Measurements from ENCODE around the gene WDR7.

Gene WDR7

GRCh38 chr18:56789004-56789888, 138.1 kb downstream of the WDR7 start:
- Histone ChIP-seq H3K36me3 (ENCODE audit: control insufficient read depth, insufficient read depth, low read length) (no peaks in the 10 kb centered on the region), H3K4me3 (ENCODE audit: low read length) (no peak overlapping the region), H3K27me3 (ENCODE audit: control insufficient read depth, insufficient read depth, low read length) (no peaks in the 10 kb centered on the region), H3K4me1 (ENCODE audit: control insufficient read depth, insufficient read depth, low read length) (no peaks in the 10 kb centered on the region), H3K9me3 (ENCODE audit: control insufficient read depth, low read length) (no peaks in the 10 kb centered on the region), H3K9ac (ENCODE audit: low read length) (no peak overlapping the region)

DNA sequence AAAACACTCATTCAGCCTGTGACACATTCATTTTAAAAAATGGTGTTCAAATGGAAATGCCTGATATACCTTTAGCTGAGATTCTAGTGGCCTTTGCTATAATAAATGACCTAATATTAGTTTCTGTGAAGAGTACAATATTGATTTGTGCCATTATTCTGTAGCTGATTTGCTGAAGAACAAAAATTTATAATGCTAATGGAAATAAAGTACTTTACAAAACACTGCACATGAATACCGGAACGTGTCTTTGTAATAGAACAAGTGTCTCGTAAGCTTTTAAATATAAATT, 138.7 kb downstream of the WDR7 start:
- no peaks in the 10 kb centered on the region for H3K36me3 ChIP-seq (ENCODE audit: control insufficient read depth, insufficient read depth, low read length)
- H3K4me3 ChIP-seq (ENCODE audit: low read length): no peak overlapping the region
- H3K27me3 ChIP-seq (ENCODE audit: control insufficient read depth, insufficient read depth, low read length): no peaks in the 10 kb centered on the region
- H3K9ac ChIP-seq (ENCODE audit: low read length): no peak overlapping the region
- H3K4me1 ChIP-seq (ENCODE audit: control insufficient read depth, insufficient read depth, low read length): no peaks in the 10 kb centered on the region
- H3K9me3 ChIP-seq (ENCODE audit: control insufficient read depth, low read length): no peaks in the 10 kb centered on the region

- Histone ChIP-seq H3K9me3 (ENCODE audit: control insufficient read depth, low read length) (no peaks in the 10 kb centered on the region), H3K4me3 (ENCODE audit: low read length) (no peak overlapping the region)
Measured at GRCh38 chr18:56795381-56795780, 144.2 kb downstream of the WDR7 start.

DNA sequence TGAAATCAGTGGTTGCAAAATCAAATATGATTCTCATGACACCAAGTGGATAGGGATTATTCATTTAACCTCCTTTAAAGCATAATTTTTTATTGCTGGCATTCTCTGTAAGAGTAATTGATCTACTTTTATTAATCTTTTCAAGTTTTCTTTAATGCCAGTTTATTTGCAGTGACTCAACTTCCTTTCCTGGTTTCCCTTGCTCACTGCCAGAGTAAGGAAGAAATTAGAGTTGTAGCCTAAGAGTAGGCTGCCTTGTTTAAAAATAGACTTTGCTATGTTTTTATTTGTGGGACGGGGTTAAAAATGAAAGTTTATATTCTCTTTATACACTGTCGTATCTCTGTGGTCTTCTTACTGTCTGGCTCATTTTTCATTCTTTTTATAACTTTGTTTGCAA, 148.6 kb downstream of the WDR7 start:
- Histone ChIP-seq H3K27me3 (ENCODE audit: control insufficient read depth, insufficient read depth, low read length) (no peaks in the 10 kb centered on the region), H3K9ac (ENCODE audit: low read length) (no peak overlapping the region), H3K4me1 (ENCODE audit: control insufficient read depth, insufficient read depth, low read length) (no peaks in the 10 kb centered on the region), H3K4me3 (ENCODE audit: low read length) (no peak overlapping the region), H3K9me3 (ENCODE audit: control insufficient read depth, low read length) (no peaks in the 10 kb centered on the region), H3K36me3 (ENCODE audit: control insufficient read depth, insufficient read depth, low read length) (no peaks in the 10 kb centered on the region)

More at GRCh38 chr18:56795381-56795780, 144.2 kb downstream of the WDR7 start:
- H3K9ac ChIP-seq (ENCODE audit: low read length): no peak overlapping the region
- H3K27me3 ChIP-seq (ENCODE audit: control insufficient read depth, insufficient read depth, low read length): no peaks in the 10 kb centered on the region
- H3K36me3 ChIP-seq (ENCODE audit: control insufficient read depth, insufficient read depth, low read length): no peaks in the 10 kb centered on the region
- H3K4me1 ChIP-seq (ENCODE audit: control insufficient read depth, insufficient read depth, low read length): no peaks in the 10 kb centered on the region

- Histone ChIP-seq H3K36me3 (ENCODE audit: control insufficient read depth, insufficient read depth, low read length) (no peaks in the 10 kb centered on the region), H3K9me3 (ENCODE audit: control insufficient read depth, low read length) (no peaks in the 10 kb centered on the region), H3K27me3 (ENCODE audit: control insufficient read depth, insufficient read depth, low read length) (no peaks in the 10 kb centered on the region), H3K9ac (ENCODE audit: low read length) (no peak overlapping the region), H3K4me1 (ENCODE audit: control insufficient read depth, insufficient read depth, low read length) (no peaks in the 10 kb centered on the region), H3K4me3 (ENCODE audit: low read length) (no peak overlapping the region)
Measured at GRCh38 chr18:56803051-56803450, 151.9 kb downstream of the WDR7 start.

- Histone ChIP-seq H3K9ac (ENCODE audit: low read length) (no peak overlapping the region), H3K9me3 (ENCODE audit: control insufficient read depth, low read length) (no peaks in the 10 kb centered on the region), H3K27me3 (ENCODE audit: control insufficient read depth, insufficient read depth, low read length) (no peaks in the 10 kb centered on the region), H3K4me3 (ENCODE audit: low read length) (no peak overlapping the region), H3K4me1 (ENCODE audit: control insufficient read depth, insufficient read depth, low read length) (no peaks in the 10 kb centered on the region), H3K36me3 (ENCODE audit: control insufficient read depth, insufficient read depth, low read length) (no peaks in the 10 kb centered on the region)
Measured at GRCh38 chr18:56804395-56804794, 153.2 kb downstream of the WDR7 start.

DNA sequence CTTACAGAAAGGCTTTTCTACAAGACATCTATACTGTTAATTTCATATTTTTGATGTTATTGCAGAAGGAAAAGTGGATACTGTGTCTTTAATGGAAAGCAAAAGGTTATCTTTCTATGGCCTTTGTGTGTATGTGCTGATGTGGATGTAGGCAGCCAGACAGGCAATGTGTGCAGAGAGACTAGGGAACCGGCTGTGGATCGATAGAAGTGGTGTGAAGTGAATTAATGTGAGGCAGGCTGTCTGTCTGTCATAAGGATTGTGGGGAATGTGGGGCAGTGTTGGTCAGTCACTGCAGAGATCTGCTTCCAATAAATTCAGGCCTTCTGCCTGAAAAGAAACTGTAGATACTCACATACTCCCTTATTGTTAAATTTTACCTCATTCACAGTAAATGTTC, 156.7 kb downstream of the WDR7 start:
- no peak overlapping the region for H3K9ac ChIP-seq (ENCODE audit: low read length)
- no peaks in the 10 kb centered on the region for H3K9me3 ChIP-seq (ENCODE audit: control insufficient read depth, low read length)
- H3K36me3 ChIP-seq (ENCODE audit: control insufficient read depth, insufficient read depth, low read length): no peaks in the 10 kb centered on the region
- no peaks in the 10 kb centered on the region for H3K4me1 ChIP-seq (ENCODE audit: control insufficient read depth, insufficient read depth, low read length)
- no peaks in the 10 kb centered on the region for H3K27me3 ChIP-seq (ENCODE audit: control insufficient read depth, insufficient read depth, low read length)
- no peak overlapping the region for H3K4me3 ChIP-seq (ENCODE audit: low read length)

GRCh38 chr18:56812674-56813073, 161.5 kb downstream of the WDR7 start:
- Histone ChIP-seq H3K4me1 (ENCODE audit: control insufficient read depth, insufficient read depth, low read length) (no peaks in the 10 kb centered on the region), H3K27me3 (ENCODE audit: control insufficient read depth, insufficient read depth, low read length) (no peaks in the 10 kb centered on the region), H3K9ac (ENCODE audit: low read length) (no peak overlapping the region), H3K4me3 (ENCODE audit: low read length) (no peak overlapping the region), H3K9me3 (ENCODE audit: control insufficient read depth, low read length) (no peaks in the 10 kb centered on the region), H3K36me3 (ENCODE audit: control insufficient read depth, insufficient read depth, low read length) (no peaks in the 10 kb centered on the region)

DNA sequence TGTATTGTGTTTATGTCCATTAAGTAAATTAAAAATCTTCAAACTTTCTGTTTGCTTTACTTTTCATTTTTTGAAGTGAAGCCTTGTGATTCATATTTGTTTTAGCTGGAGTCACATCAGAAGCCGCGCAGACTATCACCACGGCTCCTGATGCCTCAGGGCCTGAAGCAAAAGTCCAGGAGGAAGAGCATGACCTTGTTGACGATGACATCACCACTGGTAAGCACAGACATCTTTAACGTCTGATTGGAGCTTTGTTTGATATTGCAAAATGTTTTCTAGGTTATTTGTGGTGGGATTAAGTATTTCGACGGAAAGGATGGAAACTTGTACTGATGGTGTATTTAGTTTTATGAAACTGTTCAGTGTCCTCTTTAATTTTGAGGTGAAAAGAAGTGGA, 164.8 kb downstream of the WDR7 start:
- Histone ChIP-seq H3K27me3 (ENCODE audit: control insufficient read depth, insufficient read depth, low read length) (no peaks in the 10 kb centered on the region), H3K4me3 (ENCODE audit: low read length) (no peak overlapping the region), H3K36me3 (ENCODE audit: control insufficient read depth, insufficient read depth, low read length) (no peaks in the 10 kb centered on the region), H3K9ac (ENCODE audit: low read length) (no peak overlapping the region), H3K9me3 (ENCODE audit: control insufficient read depth, low read length) (no peaks in the 10 kb centered on the region), H3K4me1 (ENCODE audit: control insufficient read depth, insufficient read depth, low read length) (no peaks in the 10 kb centered on the region)

DNA sequence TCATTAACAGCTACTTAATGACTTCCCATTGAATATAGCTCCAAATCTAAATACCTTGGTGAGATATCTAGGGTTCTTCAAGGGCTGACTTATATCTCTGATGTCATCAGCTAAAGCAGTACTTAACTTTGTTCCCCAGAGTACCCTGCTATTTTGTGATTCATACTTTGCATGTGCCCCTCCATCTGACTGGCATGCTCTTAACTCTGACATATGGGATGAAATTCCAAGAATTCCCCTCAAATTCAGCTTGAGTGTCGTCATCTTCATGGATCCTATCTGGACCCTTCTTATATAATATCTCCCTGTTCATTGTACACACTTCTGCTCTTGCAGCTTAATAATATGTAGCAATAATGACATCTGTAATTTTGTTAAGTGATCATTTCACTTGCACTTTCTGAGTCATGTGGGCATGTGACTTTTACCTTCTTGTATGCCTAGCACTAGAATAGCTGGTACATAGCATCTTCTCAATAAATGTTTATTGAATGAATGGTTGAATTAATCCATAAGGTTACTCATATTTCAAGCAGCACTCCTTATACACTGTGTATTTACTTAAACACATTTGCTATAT, 172.9 kb downstream of the WDR7 start:
- no peaks in the 10 kb centered on the region for H3K36me3 ChIP-seq (ENCODE audit: control insufficient read depth, insufficient read depth, low read length)
- H3K9ac ChIP-seq (ENCODE audit: low read length): no peak overlapping the region
- no peak overlapping the region for H3K4me3 ChIP-seq (ENCODE audit: low read length)
- no peaks in the 10 kb centered on the region for H3K9me3 ChIP-seq (ENCODE audit: control insufficient read depth, low read length)
- no peaks in the 10 kb centered on the region for H3K4me1 ChIP-seq (ENCODE audit: control insufficient read depth, insufficient read depth, low read length)
- H3K27me3 ChIP-seq (ENCODE audit: control insufficient read depth, insufficient read depth, low read length): no peaks in the 10 kb centered on the region

- Histone ChIP-seq H3K9me3 (ENCODE audit: control insufficient read depth, low read length) (no peaks in the 10 kb centered on the region), H3K36me3 (ENCODE audit: control insufficient read depth, insufficient read depth, low read length) (no peaks in the 10 kb centered on the region), H3K4me1 (ENCODE audit: control insufficient read depth, insufficient read depth, low read length) (no peaks in the 10 kb centered on the region), H3K27me3 (ENCODE audit: control insufficient read depth, insufficient read depth, low read length) (no peaks in the 10 kb centered on the region), H3K4me3 (ENCODE audit: low read length) (no peak overlapping the region), H3K9ac (ENCODE audit: low read length) (no peak overlapping the region)
Measured at GRCh38 chr18:56825321-56825720, 174.2 kb downstream of the WDR7 start.

DNA sequence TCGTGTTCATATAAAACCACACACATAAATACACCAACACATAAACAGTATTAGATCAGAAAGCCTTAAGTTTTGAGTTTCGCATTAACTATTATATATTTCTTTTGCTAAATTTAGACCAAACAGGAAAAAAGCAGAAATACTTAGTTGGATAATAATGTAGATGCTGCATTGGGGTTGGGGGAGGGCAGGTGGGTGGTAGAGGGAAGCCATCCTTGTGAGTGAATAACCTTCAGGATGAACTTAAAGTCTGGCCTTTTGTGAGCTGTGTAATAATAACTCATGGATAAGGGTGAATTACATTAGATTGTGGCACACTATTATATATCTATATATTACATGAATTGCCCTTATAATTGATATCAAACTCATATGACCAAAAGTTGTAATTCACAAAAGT, 174.7 kb downstream of the WDR7 start:
- Histone ChIP-seq H3K9ac (ENCODE audit: low read length) (no peak overlapping the region), H3K9me3 (ENCODE audit: control insufficient read depth, low read length) (no peaks in the 10 kb centered on the region), H3K27me3 (ENCODE audit: control insufficient read depth, insufficient read depth, low read length) (no peaks in the 10 kb centered on the region)

More for the DNA sequence above, 174.7 kb downstream of the WDR7 start:
- H3K36me3 ChIP-seq (ENCODE audit: control insufficient read depth, insufficient read depth, low read length): no peaks in the 10 kb centered on the region
- no peaks in the 10 kb centered on the region for H3K4me1 ChIP-seq (ENCODE audit: control insufficient read depth, insufficient read depth, low read length)
- no peak overlapping the region for H3K4me3 ChIP-seq (ENCODE audit: low read length)
